ENCODE results near the gene DNAL4. TPM values are rescaled to one million over a fixed set of nuclear protein-coding genes. Genes with fewer than 3 reads are reported as not detected.
A peak's percentile ranks its signal among the peaks of the same experiment; 100 is the strongest.

DNAL4 gene
- total RNA-seq, 1 donor from 2014 or later, result 19.4 TPM

- peak; percentile 27 for DNase-seq
Observed at GRCh38 chr22:38832005-38832978, 38.3 kb upstream of the DNAL4 start.

GRCh38 chr22:38831166-38831945, 37.4 kb upstream of the DNAL4 start:
- H3K4me1 Mint-ChIP-seq (ENCODE audit: low read depth, unreplicated experiment), result peaks cover 5% of the 10 kb centered on the region
- H3K4me3 Mint-ChIP-seq (ENCODE audit: unreplicated experiment), result no peak overlapping the region
- DNase-seq, result peak; percentile 9
- H3K27me3 Mint-ChIP-seq (ENCODE audit: unreplicated experiment), result peaks cover 3% of the 10 kb centered on the region
- no peak overlapping the region for H3K27ac Mint-ChIP-seq (ENCODE audit: unreplicated experiment)
- H3K36me3 Mint-ChIP-seq (ENCODE audit: unreplicated experiment), result no peaks in the 10 kb centered on the region
- H3K9me3 Mint-ChIP-seq (ENCODE audit: unreplicated experiment), result peaks cover 3% of the 10 kb centered on the region
- TF ChIP-seq CTCF (IDR thresholded peaks at IDR 0.05; ENCODE audit: partially characterized antibody, unreplicated experiment), result no peak

More at GRCh38 chr22:38832005-38832978, 38.3 kb upstream of the DNAL4 start:
- peaks cover 3% of the 10 kb centered on the region for H3K27me3 Mint-ChIP-seq (ENCODE audit: unreplicated experiment)
- H3K4me3 Mint-ChIP-seq (ENCODE audit: unreplicated experiment), result no peak overlapping the region
- no peak for TF ChIP-seq CTCF (IDR thresholded peaks at IDR 0.05; ENCODE audit: partially characterized antibody, unreplicated experiment)
- peaks cover 3% of the 10 kb centered on the region for H3K9me3 Mint-ChIP-seq (ENCODE audit: unreplicated experiment)
- H3K36me3 Mint-ChIP-seq (ENCODE audit: unreplicated experiment), result no peaks in the 10 kb centered on the region
- no peak overlapping the region for H3K27ac Mint-ChIP-seq (ENCODE audit: unreplicated experiment)
- H3K4me1 Mint-ChIP-seq (ENCODE audit: low read depth, unreplicated experiment), result peaks cover 5% of the 10 kb centered on the region

GRCh38 chr22:38830845-38831108, 36.8 kb upstream of the DNAL4 start:
- DNase-seq, result no peak
- H3K4me1 Mint-ChIP-seq (ENCODE audit: low read depth, unreplicated experiment), result peaks cover 5% of the 10 kb centered on the region
- H3K27ac Mint-ChIP-seq (ENCODE audit: unreplicated experiment), result no peak overlapping the region
- H3K4me3 Mint-ChIP-seq (ENCODE audit: unreplicated experiment), result no peak overlapping the region
- no peak for TF ChIP-seq CTCF (IDR thresholded peaks at IDR 0.05; ENCODE audit: partially characterized antibody, unreplicated experiment)
- no peaks in the 10 kb centered on the region for H3K36me3 Mint-ChIP-seq (ENCODE audit: unreplicated experiment)
- H3K27me3 Mint-ChIP-seq (ENCODE audit: unreplicated experiment), result peaks cover 2% of the 10 kb centered on the region
- H3K9me3 Mint-ChIP-seq (ENCODE audit: unreplicated experiment), result peaks cover 3% of the 10 kb centered on the region

GRCh38 chr22:38830026-38830844, 36.3 kb upstream of the DNAL4 start:
- peak; percentile 8 for DNase-seq
- Mint-ChIP-seq H3K36me3 (ENCODE audit: unreplicated experiment) (no peaks in the 10 kb centered on the region), H3K4me1 (ENCODE audit: low read depth, unreplicated experiment) (peaks cover 5% of the 10 kb centered on the region), H3K9me3 (ENCODE audit: unreplicated experiment) (peaks cover 3% of the 10 kb centered on the region), H3K27ac (ENCODE audit: unreplicated experiment) (no peak overlapping the region), H3K4me3 (ENCODE audit: unreplicated experiment) (no peak overlapping the region), H3K27me3 (ENCODE audit: unreplicated experiment) (peaks cover 1% of the 10 kb centered on the region)
- no peak for TF ChIP-seq CTCF (IDR thresholded peaks at IDR 0.05; ENCODE audit: partially characterized antibody, unreplicated experiment)

All from glutamatergic neuron (in vitro differentiated cells).